Hepatocyte (in vitro differentiated cells): ENCODE results near the gene BSN. TPM values are rescaled to one million over a fixed set of nuclear protein-coding genes. Genes with fewer than 3 reads are reported as not detected.
A peak's percentile ranks its signal among the peaks of the same experiment; 100 is the strongest.

ENCODE experiments used
- DNase-seq: peaks from one replicate; pipeline ENCODE4 v3.0.0-alpha.2; 2016; ENCODE audit warnings: low spot score
- H2AFZ ChIP-seq: fragments of 200-600 bp; sonication (generic); 2 replicates; pipeline ENCODE4 v1.6.0; 2016; ENCODE audit warnings: antibody characterized with exemption, mild to moderate bottlenecking
- H3K27ac ChIP-seq: fragments of 200-600 bp; sonication (generic); 2 replicates; pipeline ENCODE4 v1.5.1; 2016; ENCODE audit warnings: mild to moderate bottlenecking
- H3K27me3 ChIP-seq: fragments of 200-600 bp; sonication (generic); 2 replicates; pipeline ENCODE4 v1.6.1; 2016
- H3K36me3 ChIP-seq: fragments of 200-600 bp; sonication (generic); replicated peaks from 2 replicates; pipeline ENCODE4 v1.5.1; 2016; ENCODE audit warnings: low read depth; ENCODE audit not compliant: insufficient read depth
- H3K4me1 ChIP-seq: fragments of 200-600 bp; sonication (generic); 2 replicates; pipeline ENCODE4 v1.5.1; 2016; ENCODE audit warnings: mild to moderate bottlenecking, moderate library complexity; ENCODE audit not compliant: insufficient read depth
- H3K4me2 ChIP-seq: fragments of 200-600 bp; sonication (generic); 2 replicates; pipeline ENCODE4 v1.6.0; 2016
- H3K4me3 ChIP-seq: fragments of 200-600 bp; sonication (generic); 2 replicates; pipeline ENCODE4 v1.5.1; 2016; ENCODE audit warnings: mild to moderate bottlenecking
- H3K79me2 ChIP-seq: fragments of 200-600 bp; sonication (generic); 2 replicates; pipeline ENCODE4 v1.6.0; 2017; ENCODE audit warnings: mild to moderate bottlenecking
- H3K9me2 ChIP-seq: fragments of 200-600 bp; sonication (generic); replicated peaks from 2 replicates; pipeline ENCODE4 v1.6.0; 2017; ENCODE audit warnings: mild to moderate bottlenecking; ENCODE audit not compliant: insufficient read depth
- H3K9me3 ChIP-seq: fragments of 200-600 bp; sonication (generic); 2 replicates; pipeline ENCODE4 v1.5.1; 2016; ENCODE audit warnings: low read depth, mild to moderate bottlenecking
- H4K20me1 ChIP-seq: fragments of 200-600 bp; sonication (generic); 2 replicates; pipeline ENCODE4 v1.6.0; 2016; ENCODE audit warnings: mild to moderate bottlenecking; ENCODE audit not compliant: insufficient read depth, poor library complexity, severe bottlenecking
- EZH2 ChIP-seq: fragments of 200-600 bp; sonication (generic); IDR thresholded peaks from 2 replicates; pipeline ENCODE4 v1.6.1; 2016; ENCODE audit warnings: antibody characterized with exemption, mild to moderate bottlenecking, borderline replicate concordance
- EZH2phosphoT487 ChIP-seq: fragments of 200-600 bp; sonication (generic); IDR thresholded peaks from one replicate; pipeline ENCODE4 v1.6.1; 2018; ENCODE audit warnings: antibody characterized with exemption, mild to moderate bottlenecking, low read depth, moderate library complexity; ENCODE audit not compliant: unreplicated experiment, severe bottlenecking
- WGBS: methylation state at CpG from one replicate; pipeline ENCODE4 v1.1.6; 2016; ENCODE audit warnings: low lambda C conversion rate; ENCODE audit errors: missing lambda C conversion rate; 5-methylcytosine and 5-hydroxymethylcytosine counted together
- polyA plus RNA-seq: library from polyadenylated mRNA; unstranded; fragments of >200 nt; fragmentation: Nextera tagmentation; extraction: Ambion mirVana; gene quantifications from 2 replicates; pipeline ENCODE4 v1.2.1, GENCODE V29; 2016
- total RNA-seq: library from RNA; depleted of rRNA; stranded (reverse); fragments of >200 nt; gene quantifications from 2 replicates; pipeline ENCODE4 v1.2.3, GENCODE V29; 2014
- TF ChIP-seq, protein P1 (sequence below): fragments of 200-600 bp; sonication (generic); IDR thresholded peaks from 2 replicates; pipeline ENCODE4 v1.5.1; 2016; ENCODE audit warnings: antibody characterized with exemption, mild to moderate bottlenecking; ENCODE audit not compliant: poor library complexity

BSN gene
- total RNA-seq: 0.16 and 0.37 TPM in 2 replicates
- polyA plus RNA-seq: 0.44 and 0.66 TPM in 2 replicates

DNA sequence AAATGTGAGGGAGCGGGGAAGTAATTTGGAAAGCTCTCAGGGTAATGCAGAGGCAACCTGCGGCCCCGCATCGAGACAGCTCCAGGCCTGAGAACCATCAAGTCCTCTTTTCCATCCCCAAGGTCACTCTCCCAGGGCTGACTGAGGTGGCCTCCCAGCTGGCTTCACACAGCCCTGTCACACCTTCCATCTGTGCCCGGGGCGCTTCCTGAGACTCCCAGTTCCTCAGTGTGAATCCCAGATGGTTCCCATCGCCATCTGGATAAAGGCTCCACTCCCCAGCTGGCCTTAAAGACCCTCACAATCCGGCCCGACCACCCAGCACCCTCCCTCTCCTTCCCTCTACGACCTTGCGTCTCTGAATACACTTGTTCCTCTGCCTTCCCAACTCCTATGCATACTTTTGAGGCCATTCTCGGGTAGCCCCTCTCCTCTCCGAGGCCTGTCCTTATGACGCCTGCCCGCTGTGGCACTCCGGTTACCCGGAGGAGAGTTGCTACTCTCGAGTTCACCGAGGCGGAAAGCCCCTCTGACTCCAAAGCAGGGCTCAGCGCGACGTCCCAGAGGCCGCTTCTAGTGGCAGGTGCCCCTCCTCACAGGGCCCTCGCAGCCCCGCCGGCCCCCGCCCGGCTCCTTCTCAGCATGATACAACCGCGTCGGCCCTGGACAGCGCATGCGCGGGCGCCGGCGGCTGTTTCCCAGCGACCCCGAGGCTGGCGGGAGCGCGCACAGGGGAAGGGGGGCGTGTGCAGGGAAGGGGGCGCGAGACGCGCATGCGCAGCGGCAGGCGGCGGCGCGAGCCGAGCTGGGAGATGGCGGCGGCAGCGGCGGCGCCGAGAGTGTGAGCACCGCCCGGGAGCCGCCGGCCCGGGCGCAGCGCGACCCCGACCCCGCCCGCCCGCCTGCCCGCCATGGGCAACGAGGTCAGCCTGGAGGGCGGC, at the start of gene BSN:
BSN (plus strand) TSS at position 786 of the 941 bp plus-strand sequence; CDS start at position 912, 126 bp downstream.
- Histone ChIP-seq H3K9me3 (no peaks in the 10 kb centered on the region), H3K4me1 (peaks cover 10% of the 10 kb centered on the region), H3K4me3 (peak within 1 kb of the TSS; percentile 81), H2AFZ (peak within 1 kb of the TSS; percentile 99), H3K79me2 (no peaks in the 10 kb centered on the region), H3K27me3 (peaks cover 11% of the 10 kb centered on the region), H4K20me1 (no peaks in the 10 kb centered on the region), H3K9me2 (no peaks in the 10 kb centered on the region), H3K36me3 (no peaks in the 10 kb centered on the region), H3K27ac (peak within 1 kb of the TSS; percentile 44), H3K4me2 (peak within 1 kb of the TSS; percentile 99)
- peak; percentile 97 for DNase-seq
- TF ChIP-seq EZH2: no peak
- TF ChIP-seq, protein P1, sequence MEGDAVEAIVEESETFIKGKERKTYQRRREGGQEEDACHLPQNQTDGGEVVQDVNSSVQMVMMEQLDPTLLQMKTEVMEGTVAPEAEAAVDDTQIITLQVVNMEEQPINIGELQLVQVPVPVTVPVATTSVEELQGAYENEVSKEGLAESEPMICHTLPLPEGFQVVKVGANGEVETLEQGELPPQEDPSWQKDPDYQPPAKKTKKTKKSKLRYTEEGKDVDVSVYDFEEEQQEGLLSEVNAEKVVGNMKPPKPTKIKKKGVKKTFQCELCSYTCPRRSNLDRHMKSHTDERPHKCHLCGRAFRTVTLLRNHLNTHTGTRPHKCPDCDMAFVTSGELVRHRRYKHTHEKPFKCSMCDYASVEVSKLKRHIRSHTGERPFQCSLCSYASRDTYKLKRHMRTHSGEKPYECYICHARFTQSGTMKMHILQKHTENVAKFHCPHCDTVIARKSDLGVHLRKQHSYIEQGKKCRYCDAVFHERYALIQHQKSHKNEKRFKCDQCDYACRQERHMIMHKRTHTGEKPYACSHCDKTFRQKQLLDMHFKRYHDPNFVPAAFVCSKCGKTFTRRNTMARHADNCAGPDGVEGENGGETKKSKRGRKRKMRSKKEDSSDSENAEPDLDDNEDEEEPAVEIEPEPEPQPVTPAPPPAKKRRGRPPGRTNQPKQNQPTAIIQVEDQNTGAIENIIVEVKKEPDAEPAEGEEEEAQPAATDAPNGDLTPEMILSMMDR: no peak
- no peak for TF ChIP-seq EZH2phosphoT487
- WGBS: 7% methylated on average over 41 of the region's 76 CpGs

DNA sequence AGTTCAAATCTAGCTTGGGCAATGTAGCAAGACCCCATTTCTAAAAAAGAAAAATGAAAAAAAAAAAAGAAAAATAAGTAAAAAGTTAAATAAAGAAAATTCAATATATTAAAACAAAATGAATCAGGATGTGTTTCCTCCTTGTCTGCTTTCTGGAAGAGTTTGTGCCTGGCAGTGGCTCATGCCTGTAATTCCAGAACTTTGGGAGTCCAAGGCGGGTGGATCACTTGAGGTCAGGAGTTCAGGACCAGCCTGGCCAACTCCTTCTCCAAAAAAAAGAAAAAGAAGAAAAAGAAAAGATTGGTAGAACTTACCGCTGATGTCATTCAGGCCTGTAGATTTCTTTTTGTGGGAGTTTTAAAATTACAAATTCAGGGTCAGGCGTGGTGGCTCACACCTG, 47.4 kb upstream of the BSN start:
- no peak for DNase-seq
- TF ChIP-seq EZH2phosphoT487: no peak
- H3K4me3 ChIP-seq: no peak overlapping the region
- H2AFZ ChIP-seq: no peak overlapping the region
- WGBS: 98% methylated on average over 3 of the region's 3 CpGs
- H3K79me2 ChIP-seq: peaks cover 77% of the 10 kb centered on the region
- no peak overlapping the region for H3K4me2 ChIP-seq
- no peaks in the 10 kb centered on the region for H3K36me3 ChIP-seq
- H3K4me1 ChIP-seq: no peaks in the 10 kb centered on the region
- H3K27ac ChIP-seq: no peak overlapping the region
- H3K27me3 ChIP-seq: no peaks in the 10 kb centered on the region
- H3K9me3 ChIP-seq: no peaks in the 10 kb centered on the region
- H3K9me2 ChIP-seq: no peaks in the 10 kb centered on the region
- no peaks in the 10 kb centered on the region for H4K20me1 ChIP-seq

DNA sequence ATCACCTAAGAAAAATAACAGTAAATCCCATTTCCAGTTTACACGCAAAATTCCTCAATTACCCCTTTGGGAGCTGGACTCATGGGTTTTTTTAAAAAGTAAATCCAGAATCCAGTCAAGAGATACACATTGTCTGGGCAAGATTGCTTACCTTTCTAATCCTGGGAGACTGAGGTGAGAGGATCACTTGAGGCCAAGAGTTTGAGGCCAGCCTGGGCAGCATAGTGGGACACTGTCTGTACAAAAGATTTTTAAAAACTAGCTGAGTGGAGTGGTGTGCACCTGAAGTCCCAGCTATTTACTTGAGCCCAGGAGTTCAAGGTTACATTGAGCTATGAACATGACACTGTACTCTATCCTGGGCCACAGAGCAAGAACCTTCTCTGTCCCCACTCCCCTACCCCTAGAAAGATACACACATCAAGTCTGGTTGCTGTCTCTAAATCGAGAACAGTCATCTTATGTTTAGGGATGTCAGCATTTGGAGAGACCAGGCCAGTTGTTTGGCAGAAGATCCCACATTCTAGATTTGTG, 45.2 kb upstream of the BSN start:
- 44% methylated on average over 2 of the region's 2 CpGs for WGBS

More for the DNA sequence above, 45.2 kb upstream of the BSN start:
- Histone ChIP-seq H3K4me3 (no peak overlapping the region), H3K4me2 (no peak overlapping the region), H3K79me2 (peaks cover 57% of the 10 kb centered on the region), H3K36me3 (no peaks in the 10 kb centered on the region), H3K9me2 (no peaks in the 10 kb centered on the region), H3K9me3 (no peaks in the 10 kb centered on the region), H3K27me3 (no peaks in the 10 kb centered on the region), H2AFZ (no peak overlapping the region), H3K4me1 (no peaks in the 10 kb centered on the region), H3K27ac (no peak overlapping the region), H4K20me1 (no peaks in the 10 kb centered on the region)
- TF ChIP-seq EZH2phosphoT487 (no peak), EZH2 (no peak)
- TF ChIP-seq, protein P1: no peak
- DNase-seq: no peak
